Fibroblast of mammary gland (primary cell): ENCODE data around the gene CTIF.

ENCODE experiments used
- DNase-seq: peaks from one replicate; pipeline ENCODE4 v3.0.0-alpha.2; 2010; ENCODE audit warnings: low read depth
- H3K4me3 ChIP-seq: 2 replicates; pipeline ENCODE4 v1.5.1; 2011; ENCODE audit warnings: low read depth, mild to moderate bottlenecking, low read length, moderate library complexity; ENCODE audit not compliant: control insufficient read depth
- TF ChIP-seq, protein P1 (sequence below): conservative IDR thresholded peaks from 2 replicates; pipeline ENCODE4 v1.5.1; 2011; ENCODE audit warnings: low read depth, low read length, inconsistent platforms; ENCODE audit not compliant: control insufficient read depth, insufficient read depth

CTIF gene

DNA sequence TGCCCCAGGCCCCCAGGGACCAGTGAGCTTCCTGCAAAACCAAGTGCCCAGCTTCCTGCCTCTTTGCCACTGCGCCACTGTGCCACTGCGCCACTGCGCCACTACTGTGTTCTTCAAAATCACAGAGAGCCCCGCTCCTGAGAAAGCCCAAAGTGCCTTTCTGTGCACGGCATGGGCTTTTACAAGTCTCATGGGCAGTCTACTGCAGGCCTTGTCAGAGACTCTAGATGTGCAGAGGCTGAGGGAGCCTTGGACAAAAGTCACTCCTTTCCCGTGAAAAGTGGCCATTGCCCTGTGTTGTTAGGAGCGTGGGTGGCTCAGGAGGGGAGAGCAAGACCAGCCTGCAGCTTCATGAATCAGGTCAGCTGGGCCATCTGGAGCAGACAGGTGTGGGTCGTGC is 231.4 kb downstream of the CTIF start:
- no peak for DNase-seq
- no peak overlapping the region for H3K4me3 ChIP-seq
- TF ChIP-seq, protein P1, sequence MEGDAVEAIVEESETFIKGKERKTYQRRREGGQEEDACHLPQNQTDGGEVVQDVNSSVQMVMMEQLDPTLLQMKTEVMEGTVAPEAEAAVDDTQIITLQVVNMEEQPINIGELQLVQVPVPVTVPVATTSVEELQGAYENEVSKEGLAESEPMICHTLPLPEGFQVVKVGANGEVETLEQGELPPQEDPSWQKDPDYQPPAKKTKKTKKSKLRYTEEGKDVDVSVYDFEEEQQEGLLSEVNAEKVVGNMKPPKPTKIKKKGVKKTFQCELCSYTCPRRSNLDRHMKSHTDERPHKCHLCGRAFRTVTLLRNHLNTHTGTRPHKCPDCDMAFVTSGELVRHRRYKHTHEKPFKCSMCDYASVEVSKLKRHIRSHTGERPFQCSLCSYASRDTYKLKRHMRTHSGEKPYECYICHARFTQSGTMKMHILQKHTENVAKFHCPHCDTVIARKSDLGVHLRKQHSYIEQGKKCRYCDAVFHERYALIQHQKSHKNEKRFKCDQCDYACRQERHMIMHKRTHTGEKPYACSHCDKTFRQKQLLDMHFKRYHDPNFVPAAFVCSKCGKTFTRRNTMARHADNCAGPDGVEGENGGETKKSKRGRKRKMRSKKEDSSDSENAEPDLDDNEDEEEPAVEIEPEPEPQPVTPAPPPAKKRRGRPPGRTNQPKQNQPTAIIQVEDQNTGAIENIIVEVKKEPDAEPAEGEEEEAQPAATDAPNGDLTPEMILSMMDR, result no peak

DNA sequence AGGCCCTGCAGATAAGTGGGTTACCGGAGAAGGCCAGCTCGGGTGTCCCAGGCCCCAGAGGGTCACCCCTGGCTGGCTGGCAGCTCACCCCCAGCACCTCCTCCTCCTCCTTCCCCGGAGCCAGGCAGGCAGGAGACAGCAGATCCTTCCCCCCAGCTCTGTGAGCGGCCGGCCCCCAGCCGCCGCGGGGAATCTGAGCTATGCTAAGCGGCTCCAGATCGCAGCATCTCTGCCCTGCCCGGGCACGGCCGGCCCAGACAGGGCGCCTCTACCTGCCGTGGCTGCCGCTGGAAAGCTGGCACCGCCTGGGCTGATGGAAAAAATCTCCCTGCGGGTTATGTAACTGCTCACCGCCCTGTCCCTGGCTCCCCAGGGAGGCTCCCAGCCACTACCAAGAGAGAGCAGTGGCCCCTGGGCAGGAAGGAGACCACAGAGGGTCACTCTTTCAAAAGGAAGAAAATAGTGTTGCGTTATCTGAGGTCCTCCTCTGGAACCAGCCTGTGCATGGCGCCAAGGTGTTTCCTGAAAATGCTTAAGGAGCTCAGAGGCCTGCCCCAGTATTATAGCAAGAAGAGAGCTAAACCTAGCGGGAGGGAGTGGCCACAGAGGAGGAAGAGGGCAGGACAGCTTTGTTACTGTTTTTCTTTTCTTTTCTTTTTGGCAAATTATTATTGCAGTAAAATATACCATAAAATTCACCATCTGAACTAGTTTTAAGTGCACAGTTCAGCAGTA is 233.0 kb downstream of the CTIF start:
- TF ChIP-seq, protein P1, result no peak
- no peak overlapping the region for H3K4me3 ChIP-seq
- no peak for DNase-seq

DNA sequence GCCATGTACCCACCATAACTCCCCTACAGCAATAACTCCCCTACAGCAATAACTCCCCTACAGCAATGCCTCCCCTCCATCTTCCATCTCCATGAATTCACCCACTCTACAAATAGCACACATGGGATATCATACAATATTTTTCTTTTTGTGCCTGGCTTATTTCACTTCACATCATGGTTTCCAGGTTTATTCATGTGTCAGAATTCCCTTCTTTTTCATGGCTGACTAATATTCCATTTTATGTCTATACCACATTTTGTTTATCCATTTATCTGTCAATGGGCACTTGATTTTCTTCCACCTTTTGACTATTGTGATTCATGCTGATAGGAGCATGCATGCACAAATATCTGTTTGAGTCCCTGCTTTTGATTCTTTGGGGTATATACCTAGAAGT is 233.6 kb downstream of the CTIF start:
- TF ChIP-seq, protein P1, result no peak
- no peak for DNase-seq
- H3K4me3 ChIP-seq, result no peak overlapping the region

DNA sequence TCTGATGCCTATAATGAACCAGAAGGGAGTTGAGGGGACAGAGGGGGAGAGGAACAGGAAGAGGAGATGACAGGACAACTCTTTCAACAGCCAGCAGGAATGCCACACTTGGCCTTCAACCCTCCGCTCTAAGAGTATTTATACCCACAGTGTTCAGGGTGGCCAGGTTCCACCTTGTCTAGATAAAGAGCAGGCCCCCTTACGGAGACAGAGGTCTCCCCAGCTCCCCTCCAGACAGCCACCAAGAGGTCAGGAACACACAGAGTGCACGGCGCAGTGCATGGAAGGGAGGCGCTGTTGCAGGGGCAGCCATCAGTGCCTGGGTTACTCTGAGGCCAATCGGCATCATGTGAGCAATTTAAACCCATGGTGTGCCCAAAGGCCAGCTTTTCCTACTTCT is 235.0 kb downstream of the CTIF start:
- TF ChIP-seq, protein P1, result no peak
- no peak for DNase-seq
- no peak overlapping the region for H3K4me3 ChIP-seq

DNA sequence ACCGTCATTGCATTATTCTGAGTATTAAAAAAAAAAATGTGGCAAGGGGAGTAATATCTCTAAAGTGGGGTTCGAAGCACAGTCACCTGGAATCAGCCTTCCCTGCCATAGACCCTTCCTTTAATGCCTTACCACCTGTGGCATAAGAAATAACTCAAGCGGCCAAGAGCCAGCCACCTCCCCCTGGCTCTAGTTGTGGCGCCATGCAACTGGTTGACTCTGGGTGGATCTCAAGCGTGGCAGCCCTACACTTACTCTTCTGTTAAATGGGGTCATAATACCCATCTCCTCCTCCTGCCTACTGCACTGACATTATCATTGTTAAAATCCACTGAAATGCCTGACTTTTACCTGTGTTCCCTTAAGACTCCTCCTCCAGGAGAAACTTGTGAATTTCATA is 236.1 kb downstream of the CTIF start:
- no peak overlapping the region for H3K4me3 ChIP-seq

DNA sequence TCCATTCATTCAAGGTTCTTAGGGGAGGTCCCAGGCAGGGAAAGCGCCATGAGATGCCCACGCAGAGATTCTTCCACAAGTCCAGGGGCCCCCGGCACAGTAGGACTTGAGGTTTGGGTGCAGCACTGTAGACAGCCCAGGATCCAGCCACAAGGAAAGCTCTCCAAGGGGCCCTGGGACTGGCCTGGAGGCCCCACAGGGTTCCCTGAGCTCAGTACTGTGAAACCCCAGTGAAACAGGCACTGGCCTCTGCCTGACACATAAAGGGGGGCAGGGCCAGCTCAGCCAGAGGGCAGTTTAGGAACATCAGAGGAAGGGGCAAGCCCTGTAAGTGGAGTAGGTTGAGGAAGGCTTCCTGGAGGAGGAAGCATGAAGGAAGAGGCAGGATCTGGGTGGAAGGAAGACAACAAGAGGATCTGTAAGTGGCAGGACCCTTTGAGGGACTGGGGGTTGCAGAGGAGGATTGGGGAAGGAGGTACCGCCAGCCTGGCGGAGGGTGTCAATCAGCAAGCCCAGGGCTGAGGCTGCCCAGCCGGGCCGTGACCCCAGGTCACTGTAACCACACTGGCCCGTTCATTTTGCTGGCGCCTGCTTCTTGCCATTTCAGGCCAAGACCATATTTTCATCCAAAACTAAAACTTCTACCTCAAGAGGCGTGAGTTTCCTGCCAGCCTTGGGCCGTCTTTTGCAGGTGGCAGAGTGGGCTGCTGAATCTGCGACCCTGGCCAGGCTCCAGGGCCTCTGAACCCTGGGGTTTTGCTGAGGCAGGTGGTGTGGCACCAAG is 236.7 kb downstream of the CTIF start:
- H3K4me3 ChIP-seq, result no peak overlapping the region
- DNase-seq, result no peak
- TF ChIP-seq, protein P1, result no peak

More for the DNA sequence above, 236.1 kb downstream of the CTIF start:
- DNase-seq, result no peak
- TF ChIP-seq, protein P1, result no peak
